ENCODE data around the gene LMAN1. TPM values are rescaled to one million over a fixed set of nuclear protein-coding genes. Genes with fewer than 3 reads are reported as not detected.

Gene LMAN1
- total and polyA plus RNA-seq, 2 experiments from 2014 or later: 111 to 134 TPM

GRCh38 chr18:59340312-59340711 lies 18.8 kb downstream of the LMAN1 start:
- peaks cover 2% of the 10 kb centered on the region for H3K27me3 Mint-ChIP-seq (ENCODE audit: insufficient read depth, low read depth, poor library complexity)
- peaks cover 69% of the 10 kb centered on the region for H3K36me3 Mint-ChIP-seq (ENCODE audit: low read depth)
- no peaks in the 10 kb centered on the region; the same call in 1 of the 3 replicates for H3K4me1 Mint-ChIP-seq
- no peak overlapping the region for H3K27ac Mint-ChIP-seq
- Histone ChIP-seq H3K36me3 (ENCODE audit: insufficient read depth) (peaks cover 27% of the 10 kb centered on the region), H3K9me2 (ENCODE audit: insufficient read depth) (no peaks in the 10 kb centered on the region), H2AFZ (no peak overlapping the region), H3K27ac (ENCODE audit: low read depth) (no peak overlapping the region), H3K4me3 (no peak overlapping the region), H3K79me2 (replicated peaks; ENCODE audit: insufficient read depth) (peaks cover 48% of the 10 kb centered on the region), H3K4me2 (no peak overlapping the region), H4K20me1 (replicated peaks; ENCODE audit: insufficient read depth) (peaks cover 26% of the 10 kb centered on the region), H3K27me3 (ENCODE audit: insufficient read depth) (no peaks in the 10 kb centered on the region), H3K4me1 (ENCODE audit: insufficient read depth) (no peaks in the 10 kb centered on the region), H3F3A (replicated peaks; ENCODE audit: low read depth) (no peaks in the 10 kb centered on the region)
- TF ChIP-seq CREB1 (CRISPR knock-in tag; IDR thresholded peaks at IDR 0.05; ENCODE audit: low read depth) (no peak), CTCF (conservative IDR thresholded peaks at IDR 0.05; ENCODE audit: low read depth in 2 of 2) (no peak), ZNF114 (CRISPR knock-in tag; IDR thresholded peaks at IDR 0.05) (no peak), STAT1 (IDR thresholded peaks at IDR 0.05; ENCODE audit: unreplicated experiment) (no peak), REST (IDR thresholded peaks at IDR 0.05; ENCODE audit: unreplicated experiment) (no peak), POLR2AphosphoS5 (IDR thresholded peaks at IDR 0.05; ENCODE audit: low read depth) (no peak), EZH2phosphoT487 (IDR thresholded peaks at IDR 0.05; ENCODE audit: unreplicated experiment) (no peak), JUNB (IDR thresholded peaks at IDR 0.05; ENCODE audit: unreplicated experiment) (no peak), ZNF462 (CRISPR knock-in tag; IDR thresholded peaks at IDR 0.05) (no peak), NANOG (IDR thresholded peaks at IDR 0.05; ENCODE audit: borderline replicate concordance) (no peak), EZH2 (IDR thresholded peaks at IDR 0.05; ENCODE audit: low read depth, unreplicated experiment) (no peak), ZNF331 (CRISPR knock-in tag; IDR thresholded peaks at IDR 0.05; ENCODE audit: low read depth) (no peak), ETS1 (IDR thresholded peaks at IDR 0.05) (no peak)
- DNase-seq (ENCODE audit: low spot score) (no peak), ATAC-seq (no peak)
- no peak overlapping the region for H3K4me3 Mint-ChIP-seq
- H3K9me3 Mint-ChIP-seq: no peaks in the 10 kb centered on the region
